GM12878 (cell line): ENCODE data around the gene DACT3. TPM values are rescaled to one million over a fixed set of nuclear protein-coding genes. Genes with fewer than 3 reads are reported as not detected.

Source experiments
- ATAC-seq: fragments of 200-7000 bp; cut with Tn5 transposase; 3 replicates; pipeline ENCODE4 v1.9.1; 2020; ENCODE audit warnings: mild to moderate bottlenecking, moderate library complexity
- BruUV-seq: library from RNA; stranded (reverse); fragments of 400-500 nt; replicated peaks from 2 replicates; lab custom pipeline; 2021; lab: Mats Ljungman, UMichigan
- CTCF ChIA-PET: fragments of 300-600 bp; sonication (Branson Sonifier 250); formaldehyde crosslinking; extraction: SDS; loops from one replicate; lab custom pipeline; 2021; ENCODE audit warnings: inconsistent platforms; lab: Yijun Ruan, JAX
- POLR2A ChIA-PET: fragments of 350-600 bp; formaldehyde crosslinking; extraction: SDS; loops from one replicate; lab custom pipeline; 2021; ENCODE audit warnings: inconsistent platforms; lab: Charles Lee
- RAD21 ChIA-PET: fragments of 300-600 bp; sonication (Branson Sonifier 250); formaldehyde crosslinking; loops from one replicate; lab custom pipeline; 2023; ENCODE audit warnings: antibody characterized with exemption; ENCODE audit not compliant: unreplicated experiment; lab: Charles Lee
- SMC1A ChIA-PET: fragments of 300-600 bp; sonication (Branson Sonifier 250); formaldehyde crosslinking; loops from one replicate; lab custom pipeline; 2023; ENCODE audit not compliant: unreplicated experiment, uncharacterized antibody; lab: Charles Lee
- DNase-seq: peaks from one replicate; pipeline ENCODE4 v3.0.0-alpha.2; 2011; ENCODE audit warnings: low read depth, low spot score
- FAIRE-seq: peaks from 3 replicates; lab custom pipeline; 2011; peaks lifted over from hg19 to GRCh38; lab: Jason Lieb, UNC
- H2AFZ ChIP-seq: 2 replicates; pipeline ENCODE4 v1.6.0; 2011; ENCODE audit warnings: low read depth, low read length, control low read depth; ENCODE audit not compliant: control insufficient read depth
- H3K27ac ChIP-seq: 2 replicates; pipeline ENCODE4 v1.5.1; 2011; ENCODE audit warnings: control low read depth; ENCODE audit not compliant: control insufficient read depth, insufficient read depth
- H3K27me3 ChIP-seq, 2 experiments: replicated peaks in 1 of 2; 2 replicates each; pipeline versions ENCODE4 v1.6.0 to v1.6.1; 2011; ENCODE audit warnings: low read length in 1 of 2; ENCODE audit not compliant: control insufficient read depth in 2 of 2, insufficient read depth in 2 of 2
- H3K36me3 ChIP-seq, 2 experiments: 2 replicates each; pipeline ENCODE4 v1.5.1; 2011; ENCODE audit warnings: low read length in 1 of 2; ENCODE audit not compliant: control insufficient read depth in 2 of 2, insufficient read depth in 2 of 2
- H3K4me1 ChIP-seq: 2 replicates; pipeline ENCODE4 v1.6.1; 2011; ENCODE audit warnings: mild to moderate bottlenecking, low read length, moderate library complexity, mixed read lengths; ENCODE audit not compliant: control insufficient read depth, insufficient read depth
- H3K4me2 ChIP-seq: 2 replicates; pipeline ENCODE4 v1.6.0; 2011; ENCODE audit warnings: control low read depth; ENCODE audit not compliant: control insufficient read depth, insufficient read depth
- H3K4me3 ChIP-seq: fragments of 200-600 bp; sonication (generic); 2 replicates; pipeline ENCODE4 v1.5.1; 2016
- H3K79me2 ChIP-seq: 2 replicates; pipeline ENCODE4 v1.6.0; 2011; ENCODE audit warnings: low read length; ENCODE audit not compliant: control insufficient read depth, insufficient read depth
- H3K9ac ChIP-seq: 2 replicates; pipeline ENCODE4 v1.8.0; 2011; ENCODE audit warnings: low read length, control low read depth, mixed read lengths; ENCODE audit not compliant: control insufficient read depth, insufficient read depth
- H3K9me3 ChIP-seq: replicated peaks from 3 replicates; pipeline ENCODE4 v1.5.1; 2011; ENCODE audit warnings: mild to moderate bottlenecking, low read length; ENCODE audit not compliant: control insufficient read depth, insufficient read depth
- H4K20me1 ChIP-seq: 2 replicates; pipeline ENCODE4 v1.6.0; 2011; ENCODE audit not compliant: control insufficient read depth, insufficient read depth
- HCFC1 ChIP-seq: fragments of 150-350 bp; IDR thresholded peaks from 2 replicates; pipeline ENCODE4 v1.6.1; 2014; ENCODE audit warnings: low read length
- JUND ChIP-seq: IDR thresholded peaks from 2 replicates; pipeline ENCODE4 v1.6.1; 2012; ENCODE audit warnings: low read depth, mild to moderate bottlenecking, low read length, improper control_type of control experiment, moderate library complexity
- NR2C2 ChIP-seq: IDR thresholded peaks from 2 replicates; pipeline ENCODE4 v1.6.1; 2011; ENCODE audit warnings: borderline replicate concordance, low read depth; ENCODE audit not compliant: control insufficient read depth, insufficient read length
- RAD51 ChIP-seq: fragments of 450-650 bp; IDR thresholded peaks from 2 replicates; pipeline ENCODE4 v1.6.1; 2016; ENCODE audit warnings: moderate library complexity, mild to moderate bottlenecking, inconsistent platforms
- RBBP5 ChIP-seq: fragments of 200-600 bp; sonication (generic); conservative IDR thresholded peaks from 2 replicates; pipeline ENCODE4 v1.6.1; 2016
- SIX5 ChIP-seq: IDR thresholded peaks from 2 replicates; pipeline ENCODE4 v1.6.1; 2011; ENCODE audit warnings: mild to moderate bottlenecking, low read depth, low read length, moderate library complexity; ENCODE audit not compliant: severe bottlenecking
- SMAD1 ChIP-seq: fragments of 450-650 bp; IDR thresholded peaks from 2 replicates; pipeline ENCODE4 v1.6.1; 2018; ENCODE audit warnings: mild to moderate bottlenecking, low read depth; ENCODE audit not compliant: partially characterized antibody
- YBX1 ChIP-seq: fragments of 450-650 bp; IDR thresholded peaks from 2 replicates; pipeline ENCODE4 v1.6.1; 2016; ENCODE audit warnings: antibody characterized with exemption
- YY1 ChIP-seq: IDR thresholded peaks from 2 replicates; pipeline ENCODE4 v1.6.1; 2011; ENCODE audit warnings: low read depth, mild to moderate bottlenecking, low read length
- WGBS: methylation state at CpG from one replicate; pipeline ENCODE4 v1.1.6; 2016; ENCODE audit warnings: low lambda C conversion rate; ENCODE audit not compliant: insufficient replicate concordance, insufficient coverage; ENCODE audit errors: missing lambda C conversion rate; 5-methylcytosine and 5-hydroxymethylcytosine counted together
- in situ Hi-C: fragments of 300-500 bp; cut with MboI; formaldehyde crosslinking; loops from 9 replicates; pipeline ENCODE4 v1.14.3; 2018; ENCODE audit warnings: mixed read lengths
- intact Hi-C: fragments of 100-400 bp; cut with micrococcal nuclease; formaldehyde crosslinking; loops from one replicate; pipeline ENCODE4 v1.14.2; 2022; ENCODE audit not compliant: unreplicated experiment
- polyA plus RNA-seq, 11 experiments: library from polyadenylated mRNA; depleted of rRNA in 4 of 11; unstranded in 6 of 11; stranded (reverse) in 5 of 11; fragments of >200 nt; fragmentation: Nextera tagmentation in 4 of 11; fragmentation: Illumina TruSeq in 1 of 11; extraction: Ambion mirVana in 4 of 11; extraction: Trizol in 1 of 11; gene quantifications; 1 replicate in 1 of 11; 2 replicates in 10 of 11; pipeline versions ENCODE4 v1.2.1 to v1.2.3, GENCODE V29; 2011 to 2016; ENCODE audit warnings: inconsistent platforms in 2 of 11, missing spikeins in 2 of 11, low read depth in 1 of 11
- total RNA-seq, 4 experiments: library from RNA; depleted of rRNA in 3 of 4; stranded (reverse); fragments of >200 nt in 3 of 4; fragmentation: Illumina TruSeq in 1 of 4; extraction: Trizol in 1 of 4; gene quantifications; 2 replicates each; pipeline versions ENCODE4 v1.2.1 to v1.2.3, GENCODE V29; 2013 to 2021
- TF ChIP-seq, protein P1 (sequence below): fragments of 450-650 bp; IDR thresholded peaks from 2 replicates; pipeline ENCODE4 v1.6.1; 2017; ENCODE audit warnings: mild to moderate bottlenecking, moderate library complexity

The DACT3 gene
- total and polyA plus RNA-seq, 10 of the 15 experiments (the other 5 are each of a cell fraction or from before 2014, with no cell fraction given) = 0.05 to 2.5 (median 0.35) TPM; not detected in 1

DNA sequence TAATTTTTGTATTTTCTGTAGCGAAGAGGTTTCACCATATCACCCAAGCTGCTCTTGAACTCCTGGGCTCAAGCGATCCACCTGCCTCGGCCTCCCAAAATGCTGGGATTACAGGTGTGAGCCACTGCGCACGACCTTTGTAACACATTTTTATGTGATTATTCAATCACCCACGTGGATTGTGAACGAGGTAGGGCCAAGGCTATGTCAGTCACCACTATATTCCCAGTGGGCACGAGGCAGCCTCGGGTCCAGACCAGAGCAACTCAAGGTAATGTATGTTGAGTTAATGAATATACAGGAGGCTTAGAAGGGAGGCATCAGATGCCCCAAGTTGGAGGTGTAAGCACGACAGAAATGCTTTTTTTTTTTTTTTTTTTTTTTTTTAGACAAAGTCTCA, 45.0 kb downstream of the DACT3 start:
- peaks cover 4% of the 10 kb centered on the region; the same call in 1 of the 2 replicates for H4K20me1 ChIP-seq
- H3K4me3 ChIP-seq = no peak overlapping the region
- no peak for FAIRE-seq
- H3K9me3 ChIP-seq = no peaks in the 10 kb centered on the region
- TF ChIP-seq YY1 (no peak), RAD51 (no peak), SIX5 (no peak), YBX1 (no peak), JUND (no peak), NR2C2 (no peak), HCFC1 (no peak), RBBP5 (no peak), SMAD1 (no peak)
- TF ChIP-seq, protein P1, sequence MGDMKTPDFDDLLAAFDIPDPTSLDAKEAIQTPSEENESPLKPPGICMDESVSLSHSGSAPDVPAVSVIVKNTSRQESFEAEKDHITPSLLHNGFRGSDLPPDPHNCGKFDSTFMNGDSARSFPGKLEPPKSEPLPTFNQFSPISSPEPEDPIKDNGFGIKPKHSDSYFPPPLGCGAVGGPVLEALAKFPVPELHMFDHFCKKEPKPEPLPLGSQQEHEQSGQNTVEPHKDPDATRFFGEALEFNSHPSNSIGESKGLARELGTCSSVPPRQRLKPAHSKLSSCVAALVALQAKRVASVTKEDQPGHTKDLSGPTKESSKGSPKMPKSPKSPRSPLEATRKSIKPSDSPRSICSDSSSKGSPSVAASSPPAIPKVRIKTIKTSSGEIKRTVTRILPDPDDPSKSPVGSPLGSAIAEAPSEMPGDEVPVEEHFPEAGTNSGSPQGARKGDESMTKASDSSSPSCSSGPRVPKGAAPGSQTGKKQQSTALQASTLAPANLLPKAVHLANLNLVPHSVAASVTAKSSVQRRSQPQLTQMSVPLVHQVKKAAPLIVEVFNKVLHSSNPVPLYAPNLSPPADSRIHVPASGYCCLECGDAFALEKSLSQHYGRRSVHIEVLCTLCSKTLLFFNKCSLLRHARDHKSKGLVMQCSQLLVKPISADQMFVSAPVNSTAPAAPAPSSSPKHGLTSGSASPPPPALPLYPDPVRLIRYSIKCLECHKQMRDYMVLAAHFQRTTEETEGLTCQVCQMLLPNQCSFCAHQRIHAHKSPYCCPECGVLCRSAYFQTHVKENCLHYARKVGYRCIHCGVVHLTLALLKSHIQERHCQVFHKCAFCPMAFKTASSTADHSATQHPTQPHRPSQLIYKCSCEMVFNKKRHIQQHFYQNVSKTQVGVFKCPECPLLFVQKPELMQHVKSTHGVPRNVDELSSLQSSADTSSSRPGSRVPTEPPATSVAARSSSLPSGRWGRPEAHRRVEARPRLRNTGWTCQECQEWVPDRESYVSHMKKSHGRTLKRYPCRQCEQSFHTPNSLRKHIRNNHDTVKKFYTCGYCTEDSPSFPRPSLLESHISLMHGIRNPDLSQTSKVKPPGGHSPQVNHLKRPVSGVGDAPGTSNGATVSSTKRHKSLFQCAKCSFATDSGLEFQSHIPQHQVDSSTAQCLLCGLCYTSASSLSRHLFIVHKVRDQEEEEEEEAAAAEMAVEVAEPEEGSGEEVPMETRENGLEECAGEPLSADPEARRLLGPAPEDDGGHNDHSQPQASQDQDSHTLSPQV = no peak
- TF ChIP-seq, all 136 proteins: peak for 0
- ChIA-PET CTCF (interaction anchor here (1.0 to 13.7 kb wide), 9 partner anchors 13 to 138 kb away, joined by 3 to 434 read pairs (median 6); partner anchors contain the start of genes CALM3, DACT3 and PTGIR), RAD21 (interaction anchor here (1.2 to 11.8 kb wide), 5 partner anchors 12 to 47 kb away, joined by 4 to 245 read pairs (median 11); partner anchors contain the start of genes DACT3 and GNG8), SMC1A (interaction anchor here (0.9 to 17.6 kb wide), 7 partner anchors 9 to 46 kb away, joined by 3 to 286 read pairs (median 4); partner anchors contain the start of genes CALM3, DACT3 and PTGIR), POLR2A (interaction anchor here (0.5 to 7.7 kb wide), 4 partner anchors 13 to 46 kb away, joined by 3 to 72 read pairs (median 18); partner anchors contain the start of genes CALM3 and DACT3)
- H3K79me2 ChIP-seq = peaks cover 1% of the 10 kb centered on the region
- ATAC-seq (no peak), DNase-seq (no peak)
- H3K36me3 ChIP-seq = peaks cover 1 to 2% of the 10 kb centered on the region in 2 experiments; a peak in 2 of 4 replicates
- BruUV-seq = no TSS peak
- H3K4me1 ChIP-seq = peaks cover 53% of the 10 kb centered on the region
- H2AFZ ChIP-seq = no peak overlapping the region
- 76% methylated on average over 9 of the region's 10 CpGs for WGBS
- no peaks in the 10 kb centered on the region for H3K27me3 ChIP-seq
- intact Hi-C loops = no loop called here
- no peak overlapping the region for H3K4me2 ChIP-seq
- no peak overlapping the region for H3K9ac ChIP-seq
- H3K27ac ChIP-seq = no peak overlapping the region
- in situ Hi-C loops = no loop called here
